OCI-LY3 (cell line): ENCODE data around the gene EPN3.
A peak's percentile ranks its signal among the peaks of the same experiment; 100 is the strongest.

Experiments
- H2AFZ ChIP-seq: fragments of 200-600, 300-600 bp; shearing (Covaris generic); 2 replicates; pipeline ENCODE4 v1.6.0; 2014; ENCODE audit warnings: antibody characterized with exemption, low read depth, low read length
- H3K27ac ChIP-seq: fragments of 200-600, 300-600 bp; sonication (generic); 2 replicates; pipeline ENCODE4 v1.5.1; 2014; ENCODE audit warnings: mild to moderate bottlenecking, low read length, moderate library complexity, mixed read lengths
- H3K27me3 ChIP-seq: fragments of 200-600, 300-600 bp; sonication (generic); 2 replicates; pipeline ENCODE4 v1.6.1; 2014; ENCODE audit warnings: low read depth, low read length, mixed read lengths
- H3K36me3 ChIP-seq: fragments of 200-600, 300-600 bp; sonication (generic); replicated peaks from 2 replicates; pipeline ENCODE3; 2014; ENCODE audit warnings: low read depth, low read length, mixed read lengths
- H3K4me1 ChIP-seq: fragments of 300-600, 200-600 bp; sonication (generic); 2 replicates; pipeline ENCODE4 v1.6.1; 2014; ENCODE audit warnings: low read length, mixed read lengths
- H3K4me2 ChIP-seq: fragments of 200-600, 300-600 bp; sonication (generic); 2 replicates; pipeline ENCODE4 v1.6.1; 2014; ENCODE audit warnings: low read length, mixed read lengths
- H3K4me3 ChIP-seq: fragments of 300-600, 200-600 bp; sonication (generic); 2 replicates; pipeline ENCODE4 v1.5.1; 2014; ENCODE audit warnings: antibody characterized with exemption, mild to moderate bottlenecking, low read length, moderate library complexity
- H3K79me2 ChIP-seq: fragments of 300-600, 200-600 bp; shearing (Covaris generic); 2 replicates; pipeline ENCODE4 v1.6.1; 2014; ENCODE audit warnings: mild to moderate bottlenecking, low read length, mixed read lengths
- H3K9ac ChIP-seq: fragments of 300-600, 200-600 bp; shearing (Covaris generic); 2 replicates; pipeline ENCODE4 v1.6.0; 2014; ENCODE audit warnings: mild to moderate bottlenecking, low read length, moderate library complexity
- H3K9me3 ChIP-seq: fragments of 200-600, 300-600 bp; shearing (Covaris generic); 2 replicates; pipeline ENCODE4 v1.6.1; 2014; ENCODE audit warnings: low read length, mixed read lengths; ENCODE audit not compliant: insufficient read depth
- H4K20me1 ChIP-seq: fragments of 200-600, 300-600 bp; sonication (generic); 2 replicates; pipeline ENCODE4 v1.6.1; 2016; ENCODE audit warnings: low read length, mixed read lengths; ENCODE audit not compliant: insufficient read depth
- EZH2phosphoT487 ChIP-seq: fragments of 200-600 bp; shearing (Covaris generic); IDR thresholded peaks from 2 replicates; pipeline ENCODE4 v1.6.1; 2018; ENCODE audit warnings: antibody characterized with exemption, mixed run types, low read depth
- TF ChIP-seq, protein P1 (sequence below): fragments of 200-600, 300-600 bp; sonication (generic); IDR thresholded peaks from 2 replicates; pipeline ENCODE4 v1.5.1; 2014; ENCODE audit warnings: antibody characterized with exemption, low read length, low read depth

Gene EPN3

DNA sequence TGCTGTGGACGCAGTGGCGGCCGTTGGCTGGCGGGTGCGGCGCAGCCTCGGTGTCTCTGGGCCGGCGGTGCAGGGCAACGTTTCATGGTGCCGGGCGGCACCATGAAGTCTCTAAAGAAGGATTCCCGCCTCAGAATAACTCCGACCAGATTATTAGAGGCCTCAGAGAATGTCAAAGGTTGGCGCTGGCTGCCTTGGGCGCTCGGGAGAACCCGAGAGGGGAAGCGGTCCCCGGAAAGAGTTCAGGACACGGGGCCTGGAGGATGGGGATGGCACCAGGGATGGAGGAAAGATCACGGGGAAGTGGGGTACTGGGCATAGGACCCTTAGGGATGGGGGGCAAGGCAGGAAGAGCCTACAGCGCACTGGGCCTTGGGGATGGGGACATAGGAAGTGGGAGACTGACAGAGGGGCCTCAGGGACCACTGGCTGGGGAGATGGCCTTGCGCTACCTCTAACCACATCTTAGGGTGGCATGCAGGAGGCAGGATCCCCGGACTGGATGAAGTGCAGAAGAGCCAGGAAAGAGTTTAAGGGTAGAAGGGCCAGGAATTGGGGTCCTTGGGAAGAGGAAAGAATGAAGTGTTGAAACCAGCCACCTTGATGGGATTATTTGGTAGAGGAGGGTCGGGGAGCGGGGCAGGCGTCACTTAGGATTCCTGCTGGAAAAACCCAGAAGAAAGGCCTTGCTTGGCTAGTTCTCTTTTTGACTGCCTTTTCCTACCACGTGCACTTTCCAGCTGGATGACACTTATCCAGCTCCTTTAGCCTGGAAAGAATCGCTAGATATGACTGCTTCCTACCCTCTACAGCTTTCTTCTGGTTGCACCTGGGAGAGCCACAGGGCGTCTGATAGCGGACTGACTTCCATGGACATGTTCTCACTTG, 23.7 kb upstream of the EPN3 start:
- H3K4me1 ChIP-seq: peaks cover 36% of the 10 kb centered on the region
- H2AFZ ChIP-seq: peak overlapping the region; percentile 96
- H3K79me2 ChIP-seq: peaks cover 18% of the 10 kb centered on the region
- TF ChIP-seq EZH2phosphoT487: no peak
- TF ChIP-seq, protein P1, sequence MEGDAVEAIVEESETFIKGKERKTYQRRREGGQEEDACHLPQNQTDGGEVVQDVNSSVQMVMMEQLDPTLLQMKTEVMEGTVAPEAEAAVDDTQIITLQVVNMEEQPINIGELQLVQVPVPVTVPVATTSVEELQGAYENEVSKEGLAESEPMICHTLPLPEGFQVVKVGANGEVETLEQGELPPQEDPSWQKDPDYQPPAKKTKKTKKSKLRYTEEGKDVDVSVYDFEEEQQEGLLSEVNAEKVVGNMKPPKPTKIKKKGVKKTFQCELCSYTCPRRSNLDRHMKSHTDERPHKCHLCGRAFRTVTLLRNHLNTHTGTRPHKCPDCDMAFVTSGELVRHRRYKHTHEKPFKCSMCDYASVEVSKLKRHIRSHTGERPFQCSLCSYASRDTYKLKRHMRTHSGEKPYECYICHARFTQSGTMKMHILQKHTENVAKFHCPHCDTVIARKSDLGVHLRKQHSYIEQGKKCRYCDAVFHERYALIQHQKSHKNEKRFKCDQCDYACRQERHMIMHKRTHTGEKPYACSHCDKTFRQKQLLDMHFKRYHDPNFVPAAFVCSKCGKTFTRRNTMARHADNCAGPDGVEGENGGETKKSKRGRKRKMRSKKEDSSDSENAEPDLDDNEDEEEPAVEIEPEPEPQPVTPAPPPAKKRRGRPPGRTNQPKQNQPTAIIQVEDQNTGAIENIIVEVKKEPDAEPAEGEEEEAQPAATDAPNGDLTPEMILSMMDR: peak; percentile 2; the same call in 1 of the 2 replicates
- H3K9ac ChIP-seq: peak overlapping the region; percentile 91
- H3K27me3 ChIP-seq: no peaks in the 10 kb centered on the region
- H3K36me3 ChIP-seq: peaks cover 3% of the 10 kb centered on the region
- H3K27ac ChIP-seq: peak overlapping the region; percentile 64
- H3K9me3 ChIP-seq: no peaks in the 10 kb centered on the region
- no peaks in the 10 kb centered on the region for H4K20me1 ChIP-seq
- peak overlapping the region; percentile 93 for H3K4me3 ChIP-seq
- H3K4me2 ChIP-seq: peak overlapping the region; percentile 93

DNA sequence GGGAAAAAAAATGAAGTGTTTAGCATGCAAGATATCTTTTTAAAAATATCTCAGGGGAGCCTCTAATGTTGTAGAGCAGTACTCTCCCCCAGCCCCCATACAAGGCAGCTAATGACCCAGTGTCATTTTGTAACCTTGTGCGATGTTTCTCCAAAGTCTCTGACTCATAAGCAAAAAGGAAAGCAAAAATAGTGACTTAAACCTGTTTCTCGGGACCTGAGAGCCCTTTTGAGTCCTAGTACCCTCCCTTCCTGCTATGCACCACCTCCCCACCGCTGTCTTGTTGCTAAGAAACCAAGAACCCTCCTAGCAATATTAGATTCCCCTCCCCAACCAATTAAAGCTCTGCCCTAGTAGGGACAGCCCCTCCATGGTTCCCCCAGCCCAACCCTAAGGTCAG, 21.5 kb upstream of the EPN3 start:
- H3K4me2 ChIP-seq: peak overlapping the region; percentile 98
- peak overlapping the region; percentile 74 for H3K4me3 ChIP-seq
- no peaks in the 10 kb centered on the region for H3K9me3 ChIP-seq
- H3K9ac ChIP-seq: peak overlapping the region; percentile 64
- TF ChIP-seq, protein P1: no peak
- no peak for TF ChIP-seq EZH2phosphoT487
- peaks cover 36% of the 10 kb centered on the region for H3K4me1 ChIP-seq
- H4K20me1 ChIP-seq: no peaks in the 10 kb centered on the region
- H3K27me3 ChIP-seq: no peaks in the 10 kb centered on the region
- H3K27ac ChIP-seq: peak overlapping the region; percentile 95
- no peak overlapping the region for H2AFZ ChIP-seq
- peaks cover 18% of the 10 kb centered on the region for H3K79me2 ChIP-seq
- H3K36me3 ChIP-seq: peaks cover 3% of the 10 kb centered on the region

DNA sequence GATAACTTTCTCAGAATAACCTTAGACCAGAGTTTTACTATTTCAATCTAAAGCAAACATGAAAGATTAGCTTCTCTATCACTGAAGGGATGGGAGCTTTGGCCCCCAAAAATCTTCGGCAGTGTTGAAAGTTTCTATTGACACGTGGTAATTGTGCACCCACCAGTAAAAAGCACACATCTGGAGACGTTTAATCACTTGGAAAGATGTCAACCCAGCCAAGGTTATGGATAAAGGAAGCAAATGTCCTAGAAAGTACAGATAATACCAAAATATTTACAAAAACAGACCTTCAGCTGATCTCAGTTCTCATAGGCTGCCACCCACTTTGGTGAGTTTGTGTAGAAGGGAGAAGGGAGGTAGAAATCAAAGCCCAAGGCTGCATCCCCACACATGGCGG, 19.0 kb upstream of the EPN3 start:
- Histone ChIP-seq H4K20me1 (no peaks in the 10 kb centered on the region), H3K79me2 (peaks cover 17% of the 10 kb centered on the region), H3K4me2 (no peak overlapping the region), H3K27ac (no peak overlapping the region), H3K4me1 (peaks cover 30% of the 10 kb centered on the region), H3K9me3 (no peaks in the 10 kb centered on the region), H3K9ac (no peak overlapping the region), H3K27me3 (no peaks in the 10 kb centered on the region), H3K4me3 (no peak overlapping the region), H3K36me3 (peaks cover 3% of the 10 kb centered on the region), H2AFZ (no peak overlapping the region)
- no peak for TF ChIP-seq EZH2phosphoT487
- TF ChIP-seq, protein P1: no peak

DNA sequence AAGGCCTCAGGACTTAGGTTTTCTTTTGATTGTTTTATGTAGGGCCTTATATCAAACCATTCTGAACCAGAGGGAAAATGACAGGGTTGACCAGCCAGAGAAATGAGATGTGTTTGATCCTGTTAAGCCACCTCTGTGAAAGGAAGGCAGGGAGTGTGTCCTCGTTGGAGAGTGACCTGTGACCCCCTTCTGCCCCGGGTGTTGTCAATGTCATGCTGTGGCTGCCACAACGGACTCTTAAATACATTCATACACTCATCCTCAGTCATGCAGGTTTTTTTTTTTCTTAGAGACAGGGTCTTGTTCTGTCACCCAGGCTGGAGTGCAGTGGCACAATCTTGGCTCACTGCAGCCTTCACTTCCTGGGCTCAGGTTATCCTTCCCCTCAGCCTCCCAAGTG, 18.1 kb upstream of the EPN3 start:
- Histone ChIP-seq H2AFZ (no peak overlapping the region), H4K20me1 (no peaks in the 10 kb centered on the region), H3K4me2 (no peak overlapping the region), H3K4me3 (no peak overlapping the region), H3K27ac (no peak overlapping the region), H3K36me3 (peaks cover 3% of the 10 kb centered on the region), H3K27me3 (no peaks in the 10 kb centered on the region), H3K9me3 (no peaks in the 10 kb centered on the region), H3K9ac (no peak overlapping the region), H3K4me1 (peaks cover 30% of the 10 kb centered on the region), H3K79me2 (peaks cover 8% of the 10 kb centered on the region)
- TF ChIP-seq EZH2phosphoT487: no peak
- TF ChIP-seq, protein P1: no peak
